MM.1S (cell line): ENCODE measurements around the gene FLRT2.

ENCODE experiments used
- DNase-seq: peaks from one replicate; pipeline ENCODE4 v3.0.0-alpha.2; 2015
- H2AFZ ChIP-seq: fragments of 300-600 bp; sonication (generic); 2 replicates; pipeline ENCODE4 v1.6.0; 2016; ENCODE audit warnings: antibody characterized with exemption, low read length
- H3F3A ChIP-seq: fragments of 300-600 bp; sonication (generic); 2 replicates; pipeline ENCODE4 v1.6.1; 2016; ENCODE audit warnings: mild to moderate bottlenecking, antibody characterized with exemption, low read length, moderate library complexity, mixed read lengths; ENCODE audit not compliant: insufficient read depth
- H3K27ac ChIP-seq: fragments of 300-600 bp; sonication (generic); 2 replicates; pipeline ENCODE4 v1.5.1; 2016; ENCODE audit warnings: mild to moderate bottlenecking, low read length
- H3K27me3 ChIP-seq: fragments of 300-600 bp; sonication (generic); replicated peaks from 2 replicates; pipeline ENCODE4 v1.6.0; 2016; ENCODE audit warnings: low read length; ENCODE audit not compliant: insufficient read depth
- H3K36me3 ChIP-seq: fragments of 300-600 bp; sonication (generic); replicated peaks from 2 replicates; pipeline ENCODE4 v1.6.1; 2016; ENCODE audit warnings: mild to moderate bottlenecking, low read length, mixed read lengths; ENCODE audit not compliant: insufficient read depth
- H3K4me1 ChIP-seq: fragments of 300-600 bp; sonication (generic); 2 replicates; pipeline ENCODE4 v1.6.1; 2016; ENCODE audit warnings: low read length, mixed read lengths
- H3K4me2 ChIP-seq: fragments of 300-600 bp; sonication (generic); 2 replicates; pipeline ENCODE4 v1.6.0; 2016; ENCODE audit warnings: low read depth, low read length
- H3K4me3 ChIP-seq: fragments of 300-600 bp; sonication (generic); 2 replicates; pipeline ENCODE4 v1.5.1; 2016; ENCODE audit warnings: low read length, mixed read lengths
- H3K79me2 ChIP-seq: fragments of 300-600 bp; sonication (generic); 2 replicates; pipeline ENCODE4 v1.6.1; 2016; ENCODE audit warnings: mixed run types, low read length, mixed read lengths
- H3K9ac ChIP-seq: fragments of 300-600 bp; sonication (generic); 2 replicates; pipeline ENCODE4 v1.6.1; 2016; ENCODE audit warnings: low read length, mixed read lengths
- H3K9me2 ChIP-seq: fragments of 300-600 bp; sonication (generic); replicated peaks from 2 replicates; pipeline ENCODE4 v1.6.1; 2016; ENCODE audit warnings: mild to moderate bottlenecking, low read length, mixed read lengths; ENCODE audit not compliant: insufficient read depth
- H3K9me3 ChIP-seq: fragments of 300-600 bp; sonication (generic); replicated peaks from 2 replicates; pipeline ENCODE4 v1.6.1; 2016; ENCODE audit warnings: mild to moderate bottlenecking, low read length, mixed read lengths; ENCODE audit not compliant: insufficient read depth
- H4K20me1 ChIP-seq: fragments of 300-600 bp; sonication (generic); 2 replicates; pipeline ENCODE4 v1.6.1; 2016; ENCODE audit warnings: mild to moderate bottlenecking, low read length, moderate library complexity, mixed read lengths; ENCODE audit not compliant: insufficient read depth
- CTCF ChIP-seq: fragments of 300-600 bp; sonication (generic); IDR thresholded peaks from 2 replicates; pipeline ENCODE4 v1.5.1; 2016; ENCODE audit warnings: antibody characterized with exemption, low read length, mixed read lengths
- EZH2 ChIP-seq: fragments of 300-600 bp; sonication (generic); optimal IDR thresholded peaks from 2 replicates; pipeline ENCODE3; 2017; ENCODE audit warnings: low read depth, mild to moderate bottlenecking, antibody characterized with exemption, low read length, mixed read lengths
- EZH2phosphoT487 ChIP-seq: fragments of 300-600 bp; sonication (generic); IDR thresholded peaks from 2 replicates; pipeline ENCODE4 v1.6.1; 2018; ENCODE audit warnings: antibody characterized with exemption, low read length

FLRT2 gene

GRCh38 chr14:85607651-85608081 is 77.7 kb downstream of the FLRT2 start:
- Histone ChIP-seq H3K79me2 (no peaks in the 10 kb centered on the region), H3K4me3 (no peak overlapping the region), H3F3A (no peaks in the 10 kb centered on the region), H3K4me2 (no peak overlapping the region), H3K9me2 (no peaks in the 10 kb centered on the region), H3K27me3 (no peaks in the 10 kb centered on the region), H3K9ac (no peak overlapping the region), H2AFZ (no peak overlapping the region), H4K20me1 (no peaks in the 10 kb centered on the region), H3K4me1 (no peaks in the 10 kb centered on the region), H3K36me3 (no peaks in the 10 kb centered on the region), H3K27ac (no peak overlapping the region), H3K9me3 (no peaks in the 10 kb centered on the region)
- TF ChIP-seq EZH2 (no peak), CTCF (no peak), EZH2phosphoT487 (no peak)
- no peak for DNase-seq

GRCh38 chr14:85613496-85613895 is 83.6 kb downstream of the FLRT2 start:
- Histone ChIP-seq H2AFZ (no peak overlapping the region), H3K4me1 (no peaks in the 10 kb centered on the region), H3K9me3 (no peaks in the 10 kb centered on the region), H3K36me3 (no peaks in the 10 kb centered on the region), H3K27ac (no peak overlapping the region), H4K20me1 (no peaks in the 10 kb centered on the region), H3K4me3 (no peak overlapping the region), H3K9ac (no peak overlapping the region), H3K79me2 (no peaks in the 10 kb centered on the region), H3F3A (no peaks in the 10 kb centered on the region), H3K9me2 (no peaks in the 10 kb centered on the region), H3K27me3 (no peaks in the 10 kb centered on the region), H3K4me2 (no peak overlapping the region)
- TF ChIP-seq EZH2 (no peak), CTCF (no peak), EZH2phosphoT487 (no peak)
- no peak for DNase-seq

- Histone ChIP-seq H3K4me3 (no peak overlapping the region), H3K27ac (no peak overlapping the region), H3F3A (no peaks in the 10 kb centered on the region), H3K36me3 (no peaks in the 10 kb centered on the region), H3K9ac (no peak overlapping the region), H2AFZ (no peak overlapping the region), H3K79me2 (no peaks in the 10 kb centered on the region), H3K9me2 (no peaks in the 10 kb centered on the region), H3K4me2 (no peak overlapping the region), H4K20me1 (no peaks in the 10 kb centered on the region), H3K9me3 (no peaks in the 10 kb centered on the region), H3K27me3 (no peaks in the 10 kb centered on the region), H3K4me1 (no peaks in the 10 kb centered on the region)
- TF ChIP-seq EZH2phosphoT487, result no peak
- TF ChIP-seq CTCF, result no peak
- no peak for TF ChIP-seq EZH2
- DNase-seq, result no peak
Observed at GRCh38 chr14:85616386-85616885, 86.5 kb downstream of the FLRT2 start.
